Left lung (tissue), 10 donors: ENCODE measurements around the gene ARHGAP19. TPM values are rescaled to one million over a fixed set of nuclear protein-coding genes. Genes with fewer than 3 reads are reported as not detected.
A peak's percentile ranks its signal among the peaks of the same experiment; 100 is the strongest.

Experiments used
- ATAC-seq: fragments of 200-7000 bp; cut with Tn5 transposase; one replicate; pipeline ENCODE4 v1.9.1; 2020; ENCODE audit warnings: moderate library complexity
- DNase-seq, 4 donors: peaks; one replicate each; pipeline ENCODE4 v3.0.0-alpha.2; 2013 to 2020
- H3K27ac ChIP-seq, 2 donors: fragments of 200-600 bp; sonication (generic) in 1 of 2; one replicate each; pipeline versions ENCODE4 v1.5.0 to v1.8.0; 2020 to 2021
- H3K27me3 ChIP-seq, 2 donors: fragments of 200-600 bp; sonication (generic) in 1 of 2; one replicate each; pipeline versions ENCODE4 v1.5.0 to v1.8.0; 2020 to 2021
- H3K36me3 ChIP-seq, 2 donors: fragments of 200-600 bp; sonication (generic) in 1 of 2; one replicate each; pipeline versions ENCODE4 v1.5.0 to v1.8.0; 2020 to 2021
- H3K4me1 ChIP-seq, 2 donors: fragments of 200-600 bp; one replicate each; pipeline ENCODE4 v1.8.0; 2021
- H3K4me3 ChIP-seq, 2 donors: fragments of 200-600 bp; sonication (generic) in 1 of 2; one replicate each; pipeline versions ENCODE4 v1.5.0 to v1.8.0; 2020 to 2021; ENCODE audit warnings: mild to moderate bottlenecking in 1 of 2
- H3K9me3 ChIP-seq, 2 donors: fragments of 200-600 bp; sonication (generic) in 1 of 2; one replicate each; pipeline versions ENCODE4 v1.5.0 to v1.8.0; 2020 to 2021
- intact Hi-C, 2 donors: fragments of 100-400 bp; cut with DNase I; formaldehyde crosslinking; loops; one replicate each; pipeline versions ENCODE4 v1.11.2 to v1.14.2; 2022
- polyA plus RNA-seq, 6 donors: library from polyadenylated mRNA; unstranded; fragments of 120-200 nt; gene quantifications; one replicate each; pipeline ENCODE4 v1.2.1, GENCODE V29; 2013; ENCODE audit not compliant: insufficient read length in 6 of 6
- total RNA-seq, 2 donors: library from RNA; stranded (reverse); fragmentation: NEBNext Ultra II Directional; extraction: Animal tissue kit (Norgen Biotek cat#: 25700); gene quantifications; one replicate each; pipeline ENCODE4 v1.2.1, GENCODE V29; 2021
- TF ChIP-seq, protein P1 (sequence below), 2 donors: fragments of 200-600 bp; sonication (generic) in 1 of 2; IDR thresholded peaks; one replicate each; pipeline versions ENCODE4 v1.5.0 to v1.8.0; 2021; ENCODE audit warnings: antibody characterized with exemption in 2 of 2
- donor health status: DM: no; HTN: yes; CAD: no.
- donor health status: DM: no; HTN: no; CAD: no.

The ARHGAP19 gene
- total and polyA plus RNA-seq, 8 donors = 9.8 to 30.7 (median 25.9) TPM

DNA sequence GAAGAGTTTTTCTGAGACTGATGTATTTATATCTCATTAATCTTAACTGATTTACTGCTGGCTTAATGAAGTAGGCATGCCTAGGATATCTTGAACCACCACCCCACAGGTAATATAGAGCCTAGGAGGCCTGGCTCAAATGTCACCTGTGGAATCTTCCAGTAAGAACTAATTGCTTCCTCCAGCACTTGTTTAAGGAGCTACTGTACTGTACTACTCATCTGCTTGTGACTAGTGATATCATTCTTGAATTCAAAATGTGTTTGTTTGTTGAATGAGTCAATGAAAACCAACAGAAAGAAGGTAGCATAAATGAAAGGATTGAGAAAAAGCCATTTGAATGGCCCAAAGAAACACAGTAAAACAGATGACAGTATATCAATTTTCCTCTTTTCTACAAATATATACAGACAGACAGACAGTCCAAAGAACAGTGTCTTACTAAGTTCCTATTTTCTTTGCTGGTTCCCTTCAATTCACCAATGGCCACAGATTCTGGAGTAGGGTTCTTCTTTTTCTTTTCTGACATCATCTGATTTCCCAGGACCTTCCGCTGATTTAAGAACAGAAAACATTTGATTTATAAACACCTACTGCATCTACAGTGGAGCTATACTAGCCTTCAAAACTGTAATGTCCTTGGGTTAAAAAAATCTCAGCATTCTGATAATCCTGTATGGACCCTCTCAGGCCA lies 63.0 kb downstream of the ARHGAP19 start:
- H3K4me3 ChIP-seq = no peak overlapping the region
- intact Hi-C loops = no loop called here
- no peak overlapping the region for H3K27ac ChIP-seq
- ATAC-seq = peak; percentile 49
- no peaks in the 10 kb centered on the region for H3K27me3 ChIP-seq
- peaks cover 0 to 10% of the 10 kb centered on the region in 2 donors for H3K4me1 ChIP-seq
- no peaks in the 10 kb centered on the region for H3K9me3 ChIP-seq
- peaks cover 0 to 54% of the 10 kb centered on the region in 2 donors for H3K36me3 ChIP-seq
- DNase-seq = no peak
- TF ChIP-seq, protein P1, sequence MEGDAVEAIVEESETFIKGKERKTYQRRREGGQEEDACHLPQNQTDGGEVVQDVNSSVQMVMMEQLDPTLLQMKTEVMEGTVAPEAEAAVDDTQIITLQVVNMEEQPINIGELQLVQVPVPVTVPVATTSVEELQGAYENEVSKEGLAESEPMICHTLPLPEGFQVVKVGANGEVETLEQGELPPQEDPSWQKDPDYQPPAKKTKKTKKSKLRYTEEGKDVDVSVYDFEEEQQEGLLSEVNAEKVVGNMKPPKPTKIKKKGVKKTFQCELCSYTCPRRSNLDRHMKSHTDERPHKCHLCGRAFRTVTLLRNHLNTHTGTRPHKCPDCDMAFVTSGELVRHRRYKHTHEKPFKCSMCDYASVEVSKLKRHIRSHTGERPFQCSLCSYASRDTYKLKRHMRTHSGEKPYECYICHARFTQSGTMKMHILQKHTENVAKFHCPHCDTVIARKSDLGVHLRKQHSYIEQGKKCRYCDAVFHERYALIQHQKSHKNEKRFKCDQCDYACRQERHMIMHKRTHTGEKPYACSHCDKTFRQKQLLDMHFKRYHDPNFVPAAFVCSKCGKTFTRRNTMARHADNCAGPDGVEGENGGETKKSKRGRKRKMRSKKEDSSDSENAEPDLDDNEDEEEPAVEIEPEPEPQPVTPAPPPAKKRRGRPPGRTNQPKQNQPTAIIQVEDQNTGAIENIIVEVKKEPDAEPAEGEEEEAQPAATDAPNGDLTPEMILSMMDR (IDR thresholded peaks at IDR 0.05) = no peak

DNA sequence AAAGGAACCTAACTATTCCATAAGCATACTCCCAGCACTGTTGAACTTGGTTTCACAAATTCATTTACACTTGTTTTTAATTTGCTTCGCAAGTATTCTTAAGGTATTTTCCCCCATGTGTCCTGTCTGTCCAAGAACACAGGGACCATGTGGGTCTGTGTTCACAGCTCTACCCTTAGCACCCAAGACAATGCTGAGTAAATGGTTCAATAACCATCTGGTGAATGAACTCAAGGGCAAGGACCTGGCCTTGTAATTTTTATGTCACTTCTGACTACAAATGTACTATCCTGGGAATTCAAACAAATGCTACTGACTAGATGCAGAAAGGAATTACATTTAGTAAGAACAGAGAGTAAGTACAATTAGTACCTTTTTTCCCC lies 63.7 kb downstream of the ARHGAP19 start:
- ATAC-seq (no peak), DNase-seq (no peak)
- Histone ChIP-seq H3K27me3 (no peaks in the 10 kb centered on the region), H3K4me1 (peaks cover 0 to 14% of the 10 kb centered on the region in 2 donors), H3K27ac (no peak overlapping the region), H3K9me3 (no peaks in the 10 kb centered on the region), H3K4me3 (no peak overlapping the region), H3K36me3 (peaks cover 0 to 54% of the 10 kb centered on the region in 2 donors)
- intact Hi-C loops = no loop called here
- TF ChIP-seq, protein P1 (IDR thresholded peaks at IDR 0.05) = no peak

DNA sequence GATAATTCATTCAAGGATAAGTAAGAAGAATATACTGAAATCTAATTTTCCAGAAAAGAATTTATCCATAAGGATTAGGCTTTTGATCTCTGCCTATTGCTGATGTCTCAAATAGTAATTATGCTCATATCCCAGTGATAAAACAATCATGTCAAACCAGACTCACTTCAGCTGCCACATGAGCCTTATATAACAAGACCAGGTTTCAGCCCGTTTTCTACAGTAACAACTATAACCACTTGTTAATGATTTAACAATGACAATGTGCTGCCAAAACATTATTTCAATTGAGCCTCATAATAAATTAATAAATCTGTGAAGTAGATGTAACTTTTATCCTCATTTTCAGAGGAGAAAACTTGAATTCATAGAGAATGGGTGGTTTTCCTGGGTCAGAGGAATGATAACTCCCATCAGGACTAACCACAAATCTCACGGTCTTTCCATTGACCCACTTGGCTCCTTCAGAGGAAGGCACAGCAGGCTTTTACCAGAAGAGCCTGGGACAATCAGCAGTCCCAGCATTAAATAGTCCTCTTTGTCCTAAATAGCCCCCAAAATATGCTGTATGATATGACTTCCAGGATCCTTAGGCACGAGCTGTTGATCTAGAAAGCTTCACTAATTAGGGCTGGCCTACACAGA lies 64.2 kb downstream of the ARHGAP19 start:
- no peak overlapping the region for H3K4me3 ChIP-seq
- DNase-seq = no peak
- no peak for ATAC-seq
- H3K4me1 ChIP-seq = peaks cover 0 to 14% of the 10 kb centered on the region in 2 donors
- no peaks in the 10 kb centered on the region for H3K9me3 ChIP-seq
- peaks cover 0 to 54% of the 10 kb centered on the region in 2 donors for H3K36me3 ChIP-seq
- TF ChIP-seq, protein P1 (IDR thresholded peaks at IDR 0.05) = no peak
- H3K27me3 ChIP-seq = no peaks in the 10 kb centered on the region
- intact Hi-C loops = no loop called here
- H3K27ac ChIP-seq = no peak overlapping the region

DNA sequence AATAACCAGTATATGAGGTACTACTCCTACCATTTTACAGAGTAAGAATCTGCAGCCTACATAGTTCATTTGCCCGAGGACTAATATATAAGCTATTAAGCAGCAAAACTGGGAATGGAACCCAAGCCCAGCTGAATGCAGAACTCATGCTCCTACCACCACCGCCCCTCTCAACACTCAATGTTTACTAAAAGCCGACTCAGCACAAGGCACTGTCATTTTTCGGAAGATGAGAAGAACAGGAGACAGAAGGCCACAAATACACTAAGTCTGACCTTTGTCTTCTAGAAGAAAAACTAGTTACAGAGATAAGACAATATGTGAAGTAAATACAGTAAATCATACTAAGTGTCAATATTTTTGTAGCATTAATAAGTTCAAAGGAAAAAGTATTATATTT lies 66.0 kb downstream of the ARHGAP19 start:
- DNase-seq (no peak), ATAC-seq (no peak)
- H3K27ac ChIP-seq = no peak overlapping the region
- TF ChIP-seq, protein P1 (IDR thresholded peaks at IDR 0.05) = no peak
- no peaks in the 10 kb centered on the region for H3K9me3 ChIP-seq
- H3K4me3 ChIP-seq = no peak overlapping the region
- intact Hi-C loops = no loop called here
- H3K27me3 ChIP-seq = no peaks in the 10 kb centered on the region
- peaks cover 0 to 48% of the 10 kb centered on the region in 2 donors for H3K36me3 ChIP-seq
- peaks cover 0 to 14% of the 10 kb centered on the region in 2 donors for H3K4me1 ChIP-seq
